NT2/D1 (cell line): ENCODE results near the gene ATP8B3.

Experiments used
- SUZ12 ChIP-seq: IDR thresholded peaks from 2 replicates; pipeline ENCODE4 v1.6.1; 2011; ENCODE audit not compliant: insufficient read length, insufficient read depth; ENCODE audit errors: extremely low read depth
- ZNF274 ChIP-seq: IDR thresholded peaks from 2 replicates; pipeline ENCODE4 v1.6.1; 2011; ENCODE audit warnings: mild to moderate bottlenecking, low read depth, low read length

DNA sequence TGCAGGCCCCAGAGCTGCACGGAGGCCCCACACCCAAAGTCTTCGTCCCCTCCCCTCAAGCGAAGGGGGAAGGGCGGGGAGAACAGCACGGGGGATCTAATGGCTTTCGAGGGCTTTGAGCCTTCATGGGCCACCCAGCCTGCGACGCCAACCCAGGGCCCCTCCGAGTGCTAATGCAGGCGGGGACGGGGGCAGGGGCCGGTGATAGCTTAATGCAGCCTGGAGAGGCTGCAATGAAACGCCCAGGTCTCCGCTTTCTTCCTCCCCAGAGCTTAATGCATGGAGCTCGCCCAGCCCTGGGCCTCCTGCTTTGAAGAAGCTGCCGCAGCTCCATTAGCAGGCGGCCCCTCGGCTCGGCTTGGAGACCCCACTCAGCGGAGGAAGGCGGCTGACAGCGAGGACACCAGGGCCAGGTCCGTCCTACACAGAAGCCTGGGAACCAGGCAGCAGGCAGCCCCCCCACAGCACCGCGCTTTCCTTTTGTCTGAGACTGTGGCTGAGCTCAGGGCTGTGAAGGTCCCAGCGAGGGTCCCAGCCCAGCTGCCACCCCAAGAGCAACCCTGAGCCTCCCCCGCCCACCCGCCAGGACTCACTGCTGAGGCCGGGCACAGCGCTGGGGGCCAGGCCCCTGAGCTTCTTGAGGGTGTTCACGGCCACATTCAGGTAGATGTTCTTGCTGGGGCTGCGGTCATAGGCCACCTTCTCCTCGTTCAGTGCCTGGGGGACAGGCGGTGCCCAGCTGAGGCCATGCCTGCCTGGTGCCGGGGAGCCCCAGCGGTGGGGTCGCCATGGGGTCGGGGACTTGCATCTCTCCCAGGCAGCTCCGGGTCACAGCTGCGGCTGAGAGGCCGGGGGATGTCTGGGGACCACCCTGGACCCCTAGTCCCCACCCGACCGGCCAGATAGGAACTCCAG lies 7.5 kb upstream of the ATP8B3 start:
- no peak for TF ChIP-seq ZNF274
- TF ChIP-seq SUZ12 = no peak
